ENCODE data around the gene LIF.

The LIF gene

GRCh38 chr22:30247561-30247960 lies 1.0 kb upstream of the LIF start:
- H3K27ac ChIP-seq: no peak overlapping the region

GRCh38 chr22:30246814-30247376 lies 336 bp upstream of the LIF start:
- Histone ChIP-seq H3K36me3 (ENCODE audit: control insufficient read depth, insufficient read depth, low read length) (no peaks in the 10 kb centered on the region), H2AFZ (peak overlapping the region; percentile 77), H3K4me3 (ENCODE audit: low read depth, low read length) (peak overlapping the region; percentile 42), H3K4me1 (no peaks in the 10 kb centered on the region), H3K27ac (no peak overlapping the region), H3K9ac (no peak overlapping the region), H3K79me2 (no peaks in the 10 kb centered on the region), H3K4me2 (ENCODE audit: low read length) (peak overlapping the region; percentile 80), H3K9me3 (ENCODE audit: control insufficient read depth, low read length) (no peaks in the 10 kb centered on the region), H3K27me3 (ENCODE audit: control insufficient read depth, insufficient read depth, low read length) (no peaks in the 10 kb centered on the region)
- TF ChIP-seq, protein P1, sequence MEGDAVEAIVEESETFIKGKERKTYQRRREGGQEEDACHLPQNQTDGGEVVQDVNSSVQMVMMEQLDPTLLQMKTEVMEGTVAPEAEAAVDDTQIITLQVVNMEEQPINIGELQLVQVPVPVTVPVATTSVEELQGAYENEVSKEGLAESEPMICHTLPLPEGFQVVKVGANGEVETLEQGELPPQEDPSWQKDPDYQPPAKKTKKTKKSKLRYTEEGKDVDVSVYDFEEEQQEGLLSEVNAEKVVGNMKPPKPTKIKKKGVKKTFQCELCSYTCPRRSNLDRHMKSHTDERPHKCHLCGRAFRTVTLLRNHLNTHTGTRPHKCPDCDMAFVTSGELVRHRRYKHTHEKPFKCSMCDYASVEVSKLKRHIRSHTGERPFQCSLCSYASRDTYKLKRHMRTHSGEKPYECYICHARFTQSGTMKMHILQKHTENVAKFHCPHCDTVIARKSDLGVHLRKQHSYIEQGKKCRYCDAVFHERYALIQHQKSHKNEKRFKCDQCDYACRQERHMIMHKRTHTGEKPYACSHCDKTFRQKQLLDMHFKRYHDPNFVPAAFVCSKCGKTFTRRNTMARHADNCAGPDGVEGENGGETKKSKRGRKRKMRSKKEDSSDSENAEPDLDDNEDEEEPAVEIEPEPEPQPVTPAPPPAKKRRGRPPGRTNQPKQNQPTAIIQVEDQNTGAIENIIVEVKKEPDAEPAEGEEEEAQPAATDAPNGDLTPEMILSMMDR (IDR thresholded peaks at IDR 0.05): no peak

More at GRCh38 chr22:30247561-30247960, 1.0 kb upstream of the LIF start:
- TF ChIP-seq, protein P1 (IDR thresholded peaks at IDR 0.05): no peak
- Histone ChIP-seq H3K36me3 (ENCODE audit: control insufficient read depth, insufficient read depth, low read length) (no peaks in the 10 kb centered on the region), H3K4me2 (ENCODE audit: low read length) (no peak overlapping the region), H3K79me2 (no peaks in the 10 kb centered on the region), H3K9ac (no peak overlapping the region), H3K9me3 (ENCODE audit: control insufficient read depth, low read length) (no peaks in the 10 kb centered on the region), H3K27me3 (ENCODE audit: control insufficient read depth, insufficient read depth, low read length) (no peaks in the 10 kb centered on the region), H2AFZ (no peak overlapping the region), H3K4me1 (no peaks in the 10 kb centered on the region), H3K4me3 (ENCODE audit: low read depth, low read length) (no peak overlapping the region)

DNA sequence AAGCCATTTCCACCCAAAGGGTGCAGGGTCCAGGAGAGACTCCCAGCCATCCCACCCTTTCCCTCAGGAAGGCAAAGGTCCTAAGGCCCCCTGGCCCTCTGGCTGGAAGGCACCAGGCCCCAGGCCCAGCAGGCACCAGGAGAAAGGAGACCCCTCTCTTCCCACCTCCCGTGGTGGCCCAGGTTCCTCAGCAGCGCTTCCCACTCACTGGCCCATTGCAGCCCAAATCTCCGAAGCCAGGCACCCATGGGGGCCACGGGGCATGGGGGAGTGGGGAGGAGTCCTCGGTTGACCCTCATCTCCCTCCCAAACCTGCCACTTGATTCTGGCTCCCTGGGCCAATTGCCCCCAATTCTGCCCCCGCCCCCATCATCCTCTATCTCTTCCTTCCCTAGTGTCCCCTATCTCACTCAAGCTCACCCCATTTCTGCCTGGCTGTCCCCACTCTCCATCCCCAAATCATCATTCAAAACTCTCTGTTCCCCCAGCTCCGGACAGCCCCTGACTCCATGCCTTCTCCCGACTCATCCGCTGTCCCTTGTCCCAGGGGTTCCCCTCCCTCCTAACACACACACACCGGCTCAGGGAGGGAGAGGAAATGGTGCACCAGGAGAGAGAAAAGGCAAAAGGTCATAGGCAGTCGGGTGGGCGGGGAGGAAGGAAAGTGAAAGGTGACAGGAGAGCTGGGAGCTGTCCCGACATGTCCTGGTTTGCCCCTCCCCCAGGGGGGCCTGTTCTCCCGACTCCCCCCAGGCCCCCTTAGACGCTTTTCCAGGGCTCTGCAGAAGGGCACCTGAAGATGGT lies 1.2 kb downstream of the LIF start:
- Histone ChIP-seq H3K4me1 (no peaks in the 10 kb centered on the region), H2AFZ (no peak overlapping the region), H3K27ac (no peak overlapping the region), H3K79me2 (no peaks in the 10 kb centered on the region), H3K4me3 (ENCODE audit: low read depth, low read length) (peak overlapping the region; percentile 42), H3K9ac (no peak overlapping the region), H3K4me2 (ENCODE audit: low read length) (peak overlapping the region; percentile 80), H3K36me3 (ENCODE audit: control insufficient read depth, insufficient read depth, low read length) (no peaks in the 10 kb centered on the region), H3K9me3 (ENCODE audit: control insufficient read depth, low read length) (no peaks in the 10 kb centered on the region), H3K27me3 (ENCODE audit: control insufficient read depth, insufficient read depth, low read length) (no peaks in the 10 kb centered on the region)
- TF ChIP-seq, protein P1 (IDR thresholded peaks at IDR 0.05): no peak

DNA sequence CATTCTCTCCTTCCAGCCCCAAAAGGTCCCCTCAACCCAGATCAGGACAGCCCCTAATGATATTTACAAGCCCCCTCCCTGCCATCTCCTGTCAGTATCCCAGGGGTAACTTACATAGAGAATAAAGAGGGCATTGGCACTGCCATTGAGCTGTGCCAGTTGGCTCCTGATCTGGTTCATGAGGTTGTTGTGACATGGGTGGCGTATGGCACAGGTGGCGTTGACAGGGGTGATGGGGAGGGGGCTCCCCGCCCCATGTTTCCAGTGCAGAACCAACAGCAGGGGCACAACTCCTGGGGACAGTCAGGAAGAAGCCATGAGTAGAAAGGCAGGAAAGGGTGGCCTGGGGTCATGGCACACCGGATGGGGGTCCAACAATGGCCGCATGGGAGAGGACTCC lies 1.9 kb downstream of the LIF start:
- Histone ChIP-seq H3K9me3 (ENCODE audit: control insufficient read depth, low read length) (no peaks in the 10 kb centered on the region), H3K36me3 (ENCODE audit: control insufficient read depth, insufficient read depth, low read length) (no peaks in the 10 kb centered on the region), H2AFZ (no peak overlapping the region), H3K27me3 (ENCODE audit: control insufficient read depth, insufficient read depth, low read length) (no peaks in the 10 kb centered on the region), H3K4me1 (no peaks in the 10 kb centered on the region), H3K4me2 (ENCODE audit: low read length) (no peak overlapping the region), H3K4me3 (ENCODE audit: low read depth, low read length) (no peak overlapping the region), H3K27ac (no peak overlapping the region), H3K9ac (no peak overlapping the region), H3K79me2 (no peaks in the 10 kb centered on the region)
- TF ChIP-seq, protein P1 (IDR thresholded peaks at IDR 0.05): no peak

Data from parathyroid adenoma (tissue), 2 donors.